ELF-1 (cell line): ENCODE results near the gene ARHGAP10.

Experiments used
- DNase-seq: peaks from one replicate; pipeline ENCODE4 v3.0.0-alpha.2; 2016; ENCODE audit warnings: low read depth, low spot score

ARHGAP10 gene

DNA sequence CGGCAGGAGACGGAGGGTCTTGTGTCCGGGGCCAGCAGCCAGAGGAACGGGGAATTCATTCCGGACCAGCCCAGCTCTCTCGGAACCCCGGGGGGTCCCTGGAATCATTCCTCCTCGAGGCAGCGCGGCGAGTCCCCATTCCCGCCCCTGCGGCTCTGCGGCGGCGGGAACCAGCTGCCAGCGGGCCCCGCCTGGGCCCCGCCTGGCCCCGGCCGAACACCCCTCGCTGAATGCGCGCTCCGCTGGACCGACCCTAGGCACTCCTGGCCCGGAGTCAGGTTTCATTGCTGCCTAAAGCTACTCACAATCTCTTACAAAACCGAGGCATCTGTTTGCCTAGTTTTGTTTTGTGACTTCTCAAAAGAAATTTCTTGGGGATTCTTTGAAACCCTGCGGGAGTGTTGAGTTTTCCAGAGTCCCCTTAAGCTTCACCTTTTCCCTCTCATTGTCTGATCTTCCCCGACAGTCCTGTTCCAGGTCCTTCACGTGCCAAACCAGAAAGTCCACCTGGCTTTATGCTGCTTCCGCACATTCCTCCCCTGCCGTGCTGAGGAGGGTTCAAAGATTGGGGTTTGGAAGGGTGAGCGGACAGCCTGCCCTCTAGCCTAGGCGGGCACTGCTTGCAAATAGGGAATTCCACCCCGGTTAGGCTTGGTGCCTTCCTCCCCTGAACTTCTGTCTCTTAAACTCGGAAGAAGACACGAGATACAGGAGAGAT is 789 bp downstream of the ARHGAP10 start:
- peak; percentile 85 for DNase-seq

DNA sequence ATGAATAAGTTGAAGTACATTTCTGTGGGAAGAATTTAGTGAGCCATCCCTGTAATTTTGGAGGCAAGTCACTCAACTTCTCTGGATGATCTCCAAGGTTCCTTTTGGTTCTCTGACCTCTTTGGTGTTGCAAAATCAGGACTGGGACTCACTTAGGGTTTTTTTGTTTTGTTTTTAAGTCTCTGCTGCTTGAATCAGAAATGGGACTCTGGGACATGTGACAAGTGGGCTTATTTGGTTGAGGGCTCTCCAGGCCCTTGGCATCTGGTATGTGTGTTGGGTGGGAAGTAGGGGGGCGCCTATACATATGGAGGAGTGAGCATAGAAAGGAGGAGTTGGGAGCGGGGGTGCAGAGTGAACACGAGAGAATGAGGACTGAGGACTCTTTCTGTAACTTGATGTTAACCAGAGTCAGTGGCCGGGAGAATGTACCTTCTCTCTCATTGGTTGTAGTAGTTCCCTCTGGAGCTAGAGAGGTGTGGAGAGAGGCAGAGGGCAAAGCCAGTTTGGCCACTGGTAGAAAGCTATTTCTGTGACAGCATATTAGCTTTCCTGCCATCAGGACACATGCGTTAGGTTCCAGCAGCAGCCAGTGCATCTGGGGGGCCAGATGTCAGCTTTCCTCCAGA is 1.9 kb downstream of the ARHGAP10 start:
- DNase-seq, result peak; percentile 50

DNA sequence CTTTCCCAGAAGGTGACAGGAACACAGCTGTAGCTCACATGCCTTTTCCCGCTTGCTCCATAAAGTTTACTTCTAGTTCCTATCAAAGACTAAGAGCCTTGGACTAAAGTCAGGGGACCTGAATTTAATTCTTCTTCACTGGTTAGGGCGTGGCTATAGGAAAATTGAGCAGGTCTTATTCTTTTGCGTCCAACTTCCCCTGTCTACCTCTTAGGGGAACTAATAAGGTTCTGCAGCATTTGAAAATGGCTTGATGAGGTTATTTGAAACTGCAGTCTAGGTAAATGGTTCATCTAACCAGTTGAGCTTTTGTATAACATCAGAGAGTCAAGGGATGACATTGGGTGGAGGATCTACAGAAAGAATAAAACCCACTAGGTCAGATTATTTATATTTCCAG is 2.6 kb downstream of the ARHGAP10 start:
- DNase-seq, result no peak

DNA sequence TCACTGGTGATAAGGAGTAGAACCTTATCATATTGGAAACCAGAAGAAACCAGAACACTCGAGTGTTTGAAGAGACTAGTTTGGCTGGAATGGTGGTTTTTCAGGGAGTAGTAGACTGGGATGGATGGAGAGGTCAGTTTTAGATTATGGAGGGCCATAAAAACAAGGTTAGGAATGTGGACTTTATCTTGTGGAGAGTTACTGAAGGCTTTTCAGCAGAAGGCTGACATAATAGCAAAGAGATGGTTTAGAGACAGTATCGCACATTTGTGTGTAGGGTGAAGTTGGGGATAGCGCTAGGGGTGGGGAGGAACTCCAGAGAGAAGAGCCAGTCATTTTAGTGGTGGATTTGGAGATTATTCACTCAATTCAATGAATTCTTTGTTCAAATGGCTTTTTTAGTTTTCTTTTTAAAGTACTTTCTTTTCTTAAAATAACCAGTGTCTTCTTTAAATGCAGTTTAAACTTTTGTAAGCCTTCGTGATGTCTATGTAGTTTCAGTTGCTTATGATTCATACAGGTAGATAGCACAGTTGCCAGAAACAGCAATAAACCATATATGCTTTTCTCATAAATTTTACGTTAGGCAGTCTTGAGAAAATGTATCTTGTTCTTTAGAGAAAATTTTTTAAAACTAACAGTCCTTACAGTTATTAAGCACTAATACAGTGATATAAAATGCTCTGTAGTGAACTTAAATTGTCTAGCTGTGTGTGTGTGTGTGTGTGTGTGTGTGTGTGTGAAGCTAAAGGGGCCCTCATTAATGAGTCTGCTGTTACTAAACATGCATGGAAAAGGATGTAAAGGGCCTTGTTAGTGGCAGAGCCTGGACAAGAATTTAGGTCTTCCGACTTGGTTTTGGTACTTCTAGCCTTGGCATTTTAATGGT is 3.8 kb downstream of the ARHGAP10 start:
- DNase-seq, result peak; percentile 54

DNA sequence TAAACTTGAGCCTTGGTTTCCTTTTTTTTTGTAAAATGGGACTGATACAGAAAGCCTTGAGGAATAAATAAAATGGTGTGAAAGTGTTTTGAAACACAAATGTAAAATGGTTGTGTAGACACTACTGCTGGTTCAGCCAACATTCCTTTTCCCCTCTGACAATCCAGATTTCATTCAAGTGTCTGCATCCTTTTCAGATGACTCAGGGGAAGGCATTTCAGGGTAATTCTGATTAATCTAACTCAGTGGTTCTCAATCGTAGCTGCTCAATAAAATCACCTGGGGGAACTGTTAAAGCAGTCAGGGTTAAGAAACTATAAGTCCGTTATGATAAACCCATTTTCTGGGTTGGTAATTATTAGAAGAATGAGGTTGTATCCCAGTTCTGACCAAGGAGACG is 4.6 kb downstream of the ARHGAP10 start:
- no peak for DNase-seq

DNA sequence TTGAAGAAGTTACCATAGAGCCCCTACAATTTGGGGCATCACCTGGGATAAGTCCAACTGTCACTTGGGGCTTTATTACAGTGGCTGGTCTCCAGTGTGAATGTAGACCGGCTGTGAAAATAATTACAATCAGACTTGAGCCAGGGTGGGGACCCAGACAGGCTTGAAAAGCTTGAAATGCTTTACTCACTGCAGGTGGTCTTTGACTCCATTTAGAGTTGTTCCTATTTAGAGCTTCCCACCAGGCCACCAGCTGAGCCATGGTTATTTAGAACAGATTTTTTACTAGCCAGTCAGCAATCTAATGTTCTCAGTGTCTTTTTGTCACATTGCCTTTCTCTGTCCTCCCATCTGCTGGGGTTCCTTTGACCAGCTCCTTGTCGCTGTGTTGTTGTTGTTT is 5.7 kb downstream of the ARHGAP10 start:
- peak; percentile 69 for DNase-seq

DNA sequence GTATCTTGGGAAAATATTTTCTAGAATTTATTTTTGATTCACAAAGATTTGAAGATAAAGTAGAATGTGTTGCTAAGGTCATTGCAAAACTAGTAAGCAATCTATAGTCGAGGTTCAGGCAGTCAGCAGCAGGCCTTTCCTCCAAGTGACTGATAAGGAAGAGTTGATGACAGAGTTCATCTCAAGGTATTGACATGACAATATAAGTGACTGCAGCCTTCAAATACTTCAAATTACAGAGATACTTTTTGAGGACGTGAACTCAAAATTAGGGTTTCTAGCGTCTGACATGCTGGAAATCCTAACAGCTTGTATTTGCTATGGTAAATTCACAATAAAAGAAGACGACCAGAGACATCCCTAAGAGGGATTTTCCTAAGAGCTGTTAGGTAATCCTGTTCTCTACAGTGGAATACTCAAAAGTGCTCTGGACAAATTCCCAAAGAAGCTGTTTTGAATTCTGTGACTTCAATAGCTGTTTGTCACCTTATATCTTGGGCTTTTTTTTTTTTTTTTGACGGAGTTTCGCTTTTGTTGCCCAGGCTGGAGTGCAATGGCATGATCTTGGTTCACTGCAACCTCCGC is 7.4 kb downstream of the ARHGAP10 start:
- DNase-seq, result no peak

DNA sequence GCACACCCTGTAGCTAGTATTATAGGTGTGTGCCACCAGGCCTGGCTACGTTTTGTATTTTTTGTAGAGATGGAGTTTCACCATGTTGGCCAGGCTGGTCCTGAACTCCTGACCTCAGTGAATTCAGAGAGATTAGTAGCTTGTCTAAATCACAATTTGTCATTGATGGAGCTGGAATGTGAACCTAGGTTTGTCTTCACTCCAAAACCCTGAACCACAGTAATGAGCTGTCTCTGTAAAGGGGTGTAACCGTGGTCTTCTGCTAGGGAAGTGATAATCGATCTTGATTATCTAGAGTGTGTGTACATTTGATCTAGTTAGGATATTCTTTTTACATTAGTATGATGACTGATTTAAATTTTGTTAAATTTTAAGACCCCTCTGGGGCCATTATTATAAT is 8.3 kb downstream of the ARHGAP10 start:
- DNase-seq, result no peak

DNA sequence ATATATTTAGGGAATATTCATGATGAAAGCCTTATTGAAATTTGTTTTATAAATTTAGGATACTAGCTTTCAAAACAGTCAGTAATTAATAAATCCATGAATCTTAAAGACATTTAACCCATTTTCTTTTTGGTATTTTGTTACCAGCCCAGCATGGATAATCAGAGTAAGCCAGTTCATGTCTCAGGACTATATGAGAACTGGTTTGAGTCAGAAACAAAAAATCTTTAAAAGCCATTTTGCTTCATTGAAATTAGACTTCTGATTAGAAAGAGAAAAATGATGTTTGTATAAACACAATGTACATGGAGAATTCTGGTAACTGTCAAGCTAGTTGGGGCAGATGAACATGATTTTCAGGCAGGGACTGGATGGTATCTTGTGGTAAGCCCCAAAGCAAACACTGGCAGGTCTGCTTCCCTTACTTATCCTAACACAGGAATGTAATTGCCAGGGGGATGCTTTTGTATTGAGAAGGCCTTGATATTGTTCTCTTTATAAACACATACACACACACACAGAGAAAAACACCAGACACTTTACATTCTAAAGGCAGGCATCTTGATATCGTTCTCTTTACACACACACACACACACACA is 9.4 kb downstream of the ARHGAP10 start:
- DNase-seq, result no peak

DNA sequence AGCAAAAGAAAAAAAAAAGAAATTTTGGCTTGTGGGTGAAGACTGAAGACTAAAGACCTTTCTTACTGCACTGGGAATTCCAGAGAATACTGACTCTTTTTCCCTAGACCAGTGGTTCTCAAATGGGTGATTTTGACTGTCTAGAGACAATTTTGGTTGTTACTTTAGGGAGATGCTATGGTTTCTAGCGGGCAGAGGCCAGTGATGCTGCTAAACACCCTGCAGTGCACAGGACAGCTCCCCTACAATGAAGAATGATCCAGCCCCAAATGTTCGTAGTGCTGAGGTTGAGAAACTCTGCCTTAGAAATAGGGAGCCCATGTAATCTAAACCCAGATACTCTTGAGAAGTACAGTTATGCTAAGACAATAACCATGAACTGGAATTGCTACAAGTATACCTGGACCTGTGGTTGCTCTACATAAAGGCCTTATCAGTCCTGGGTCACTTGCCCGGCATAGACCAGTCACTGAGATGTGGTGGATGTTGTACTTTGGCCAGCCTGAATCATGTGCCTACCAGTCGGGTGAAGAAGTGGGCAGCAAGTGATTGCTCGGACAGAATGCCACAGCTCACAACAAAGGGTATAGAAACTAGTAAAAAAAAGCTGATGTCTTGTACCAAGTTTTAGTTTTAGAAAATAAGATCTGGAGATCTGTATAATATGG is 16.0 kb downstream of the ARHGAP10 start:
- no peak for DNase-seq

DNA sequence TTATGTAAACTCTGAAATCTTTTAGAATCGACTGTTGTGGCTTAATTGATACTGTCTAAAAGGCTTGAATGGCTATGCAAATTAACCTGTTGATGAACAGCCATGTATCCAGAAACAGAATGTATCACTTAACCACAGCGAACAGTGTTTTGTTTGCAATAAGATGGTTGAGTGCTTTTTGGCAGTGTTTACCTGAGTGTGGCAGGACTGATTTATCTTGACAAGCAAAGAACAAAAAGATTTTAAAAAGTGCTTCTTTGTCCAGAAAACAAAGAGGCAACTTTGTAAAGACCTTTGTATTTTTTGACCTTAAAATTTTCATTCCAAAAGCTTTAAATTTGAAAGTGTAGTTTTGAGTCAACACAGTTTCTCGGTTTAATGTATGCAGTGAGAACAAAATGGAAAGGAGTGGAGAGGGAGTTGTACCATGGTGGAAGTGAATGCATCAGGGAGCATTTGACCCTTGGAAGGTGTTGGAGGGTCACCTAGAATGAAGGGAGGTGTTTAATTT is 18.0 kb downstream of the ARHGAP10 start:
- no peak for DNase-seq

DNA sequence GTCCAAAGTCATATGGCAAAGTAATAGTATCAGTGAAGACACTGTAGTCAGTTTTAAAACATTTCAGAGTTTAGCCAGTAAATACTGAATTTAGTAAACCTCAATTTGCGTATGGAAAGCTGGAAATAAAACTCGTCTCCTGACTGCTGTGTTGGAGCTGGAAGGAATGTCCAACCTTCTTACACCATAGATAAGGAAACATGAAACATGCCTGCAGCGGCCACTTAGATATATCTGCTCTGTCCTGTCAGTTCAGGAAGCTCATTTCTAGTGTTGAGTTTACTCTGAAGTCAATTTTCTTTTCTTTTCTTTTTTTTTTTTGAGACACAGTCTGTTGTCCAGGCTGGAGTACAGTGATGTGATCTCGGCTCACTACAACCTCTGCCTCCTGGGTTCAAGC is 21.2 kb downstream of the ARHGAP10 start:
- DNase-seq, result no peak

DNA sequence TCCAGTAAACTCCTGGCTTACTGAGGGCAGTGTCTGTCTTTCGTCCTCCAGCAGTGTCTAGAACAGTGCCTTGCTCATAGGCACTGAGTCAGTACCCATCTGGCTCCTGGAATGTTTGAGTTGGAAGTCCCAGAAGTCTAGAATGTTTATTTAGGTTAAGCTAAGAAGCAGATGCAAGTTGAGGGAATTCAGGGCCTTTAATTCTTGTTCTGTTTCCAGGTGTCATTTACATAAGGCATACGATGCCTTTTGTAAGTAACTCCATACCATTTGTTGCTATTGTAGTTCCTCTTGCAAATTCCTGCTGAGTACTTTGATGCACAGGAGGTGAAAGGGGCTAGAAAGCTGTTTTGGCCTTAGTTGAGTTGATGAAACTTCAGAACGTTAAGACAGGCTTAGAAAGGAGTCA is 22.2 kb downstream of the ARHGAP10 start:
- DNase-seq, result peak; percentile 49

DNA sequence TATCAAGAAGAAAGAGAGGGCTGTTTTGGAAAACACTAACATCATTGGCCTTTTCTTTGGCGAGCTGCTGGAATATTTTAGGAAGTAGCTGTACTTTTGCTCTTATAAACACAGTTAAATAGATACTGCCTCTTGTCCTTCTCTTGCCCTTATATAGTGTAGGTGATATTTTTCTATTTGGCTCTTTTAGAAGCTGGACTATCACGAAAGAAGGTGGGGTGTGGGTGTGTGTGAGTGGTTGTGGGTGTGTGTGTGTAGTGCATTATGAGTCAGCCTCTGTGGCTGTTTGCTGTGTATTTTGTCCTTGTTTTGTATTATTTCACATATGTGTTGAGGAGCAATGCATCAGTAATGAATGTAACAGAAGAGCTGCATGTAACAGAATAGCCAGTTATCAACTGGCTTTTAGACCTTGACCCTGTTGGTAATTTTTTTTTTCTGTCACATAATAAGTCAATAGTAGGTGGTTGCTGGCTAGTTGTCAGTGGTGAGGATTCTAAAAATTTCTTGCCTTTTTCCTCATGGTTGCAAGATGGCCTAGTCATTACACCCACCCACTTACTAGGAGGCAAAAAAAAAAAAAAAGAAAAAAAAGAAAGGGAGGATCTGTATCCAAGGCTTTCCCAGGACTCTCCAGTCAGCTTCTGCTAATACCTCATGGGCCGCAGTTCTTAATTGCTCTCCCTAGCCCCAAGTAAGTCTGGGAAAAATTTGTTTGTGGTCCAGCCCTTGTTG is 23.8 kb downstream of the ARHGAP10 start:
- DNase-seq, result no peak

DNA sequence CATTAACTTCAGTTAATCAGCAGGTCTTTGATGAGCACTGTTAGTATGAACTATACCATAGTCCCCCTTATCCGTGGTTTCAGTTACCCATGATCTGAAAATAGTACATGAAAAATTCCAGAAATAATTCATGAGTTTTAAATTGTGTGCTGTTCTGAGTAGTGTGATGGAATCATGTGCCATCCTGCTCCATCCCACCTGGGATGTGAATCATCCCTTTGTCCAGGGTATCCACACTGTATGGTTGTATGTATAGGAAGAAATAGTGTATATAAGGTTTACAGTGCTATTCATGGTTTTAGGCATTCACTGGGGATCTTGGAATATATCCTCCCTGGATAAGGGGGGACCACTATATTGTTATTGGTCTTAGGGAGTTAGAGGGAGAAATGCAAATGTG is 24.5 kb downstream of the ARHGAP10 start:
- no peak for DNase-seq

DNA sequence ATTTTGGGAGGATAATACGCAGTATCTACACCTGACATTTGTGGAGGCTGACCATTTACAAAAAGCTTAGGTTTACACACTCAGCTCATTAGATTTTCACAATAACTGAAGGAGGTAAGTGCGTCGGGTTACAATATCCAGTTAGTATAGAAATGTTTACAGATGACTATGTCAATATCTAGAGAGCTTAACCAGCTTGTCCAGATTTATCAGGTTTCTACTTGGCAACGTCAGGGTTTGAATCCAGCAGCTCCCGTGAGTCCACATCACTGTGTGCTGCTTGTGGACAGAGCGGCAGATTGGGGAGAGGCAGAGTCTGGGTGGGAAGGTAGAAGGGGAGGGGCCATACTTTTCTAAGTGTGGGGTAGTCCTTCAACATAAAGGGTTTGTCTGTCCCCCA is 28.3 kb downstream of the ARHGAP10 start:
- no peak for DNase-seq

DNA sequence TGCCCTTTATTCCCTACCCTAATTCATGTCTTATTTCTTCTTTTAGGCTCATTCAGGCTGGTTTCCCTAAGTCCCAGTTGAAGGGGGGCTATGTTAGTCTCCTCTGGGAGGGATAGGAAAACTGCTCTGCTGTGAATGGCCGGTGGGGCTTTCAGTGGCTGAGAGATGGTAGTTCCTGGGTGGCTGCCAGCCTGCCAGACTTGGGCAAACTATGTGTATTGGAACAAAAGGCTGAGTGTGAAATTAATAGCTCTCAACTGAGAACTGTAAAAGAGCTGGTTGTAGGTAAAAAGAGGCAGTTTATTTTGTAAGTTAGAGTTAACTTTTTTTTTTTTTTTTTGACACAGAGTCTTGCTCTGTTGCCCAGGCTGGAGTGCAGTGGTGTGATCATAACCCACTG is 28.8 kb downstream of the ARHGAP10 start:
- DNase-seq, result no peak

DNA sequence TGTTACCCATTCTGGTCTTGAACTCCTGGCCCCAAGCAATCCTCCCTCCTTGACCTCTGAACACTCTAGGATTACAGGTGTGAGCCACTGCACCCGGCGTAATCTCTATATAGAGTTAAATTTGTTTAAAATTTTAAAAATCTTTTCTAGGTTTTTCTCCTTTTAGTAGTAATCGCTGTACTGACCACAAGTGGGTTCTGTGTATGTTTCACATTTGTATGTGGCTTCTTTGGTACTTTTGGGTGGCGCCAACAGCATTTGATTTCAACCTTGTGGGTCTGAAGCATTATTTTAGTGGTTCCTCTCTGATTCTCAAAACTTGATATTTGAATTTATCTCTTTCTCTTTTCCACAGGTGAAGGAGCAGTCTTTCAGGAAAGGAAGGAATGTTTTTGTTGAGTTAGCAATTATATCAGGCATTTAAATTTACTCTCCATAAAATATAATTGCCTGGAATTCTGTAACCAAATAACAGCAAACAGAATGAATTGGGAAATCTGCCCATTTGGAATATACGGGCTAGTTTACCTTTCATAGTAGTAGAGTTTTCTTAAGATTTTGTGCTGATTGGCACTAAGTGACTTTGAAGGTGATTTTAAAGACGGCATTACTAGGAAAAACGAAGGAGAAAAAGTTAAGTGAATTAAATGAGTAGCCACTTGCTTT is 29.5 kb downstream of the ARHGAP10 start:
- no peak for DNase-seq

DNA sequence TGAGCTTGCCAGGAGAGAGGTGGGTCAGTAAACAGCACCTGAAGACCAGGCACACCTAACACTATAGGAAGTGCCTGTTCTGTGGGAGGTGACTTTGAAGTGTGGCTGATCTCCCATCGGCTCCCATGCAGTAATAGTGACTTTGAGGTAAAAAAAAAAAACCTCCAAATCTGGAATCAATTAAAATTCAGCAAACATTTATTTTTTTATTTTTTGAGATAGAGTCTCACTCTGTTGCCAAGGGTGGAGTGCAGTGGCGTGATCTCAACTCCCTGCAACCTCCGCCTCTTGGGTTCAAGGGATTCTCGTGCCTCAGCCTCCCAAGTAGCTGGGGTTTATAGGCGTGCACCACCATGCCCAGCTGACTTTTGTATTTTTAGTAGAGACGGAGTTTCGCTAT is 32.4 kb downstream of the ARHGAP10 start:
- no peak for DNase-seq

DNA sequence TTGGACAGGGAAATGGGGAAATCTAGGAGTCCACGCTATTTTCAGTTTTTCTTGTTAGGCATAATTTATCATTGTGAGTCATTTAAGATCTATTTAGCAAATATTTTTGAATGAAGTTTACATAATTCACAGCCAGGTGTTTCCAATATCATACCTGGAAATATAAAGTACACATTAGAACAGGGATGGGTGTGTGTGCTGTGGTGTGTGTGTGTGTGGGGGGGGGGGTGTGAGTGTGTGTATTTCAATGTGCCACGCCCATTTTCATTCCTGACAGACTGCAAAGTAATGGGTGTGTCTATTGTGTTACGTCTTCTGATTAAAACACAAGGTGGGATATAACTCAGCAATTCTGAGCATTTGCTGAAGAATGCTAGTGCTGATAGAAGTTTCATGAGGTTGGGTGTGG is 33.2 kb downstream of the ARHGAP10 start:
- no peak for DNase-seq
